Activated CD4-positive, alpha-beta T cell treated with anti-CD3 and anti-CD28 coated beads, Interleukin-2, amount 50 U/mL, for 4 hours (primary cell): ENCODE measurements around the gene CCNI.
"Not testable (repeated sequence)": the region's sequence is repeated elsewhere in the genome, so short reads cannot be mapped to it uniquely, and the experiment has no call there.

Experiments
- DNase-seq, 2 experiments: peaks; one replicate each; pipeline ENCODE4 v3.0.0-alpha.2; 2020

Gene CCNI

DNA sequence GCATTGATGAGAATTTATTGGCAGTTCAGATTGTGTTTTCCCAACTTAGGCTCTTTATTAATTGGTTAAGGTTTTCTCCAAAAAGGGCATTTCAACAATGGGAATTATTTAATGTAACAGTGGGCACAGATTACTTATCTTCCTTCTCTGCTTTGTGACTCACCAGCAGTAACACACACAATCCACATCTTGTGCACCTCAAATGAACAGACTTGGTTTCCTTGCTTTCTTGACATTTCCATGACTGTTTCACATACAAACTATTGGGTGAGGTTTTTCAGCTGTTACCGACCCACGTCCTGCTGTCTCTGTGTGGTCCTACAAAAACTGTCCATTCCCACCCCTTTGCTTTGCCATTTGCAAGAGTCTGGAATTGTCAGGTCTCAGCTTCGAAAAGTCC is 38.1 kb downstream of the CCNI start:
- no peak for DNase-seq

DNA sequence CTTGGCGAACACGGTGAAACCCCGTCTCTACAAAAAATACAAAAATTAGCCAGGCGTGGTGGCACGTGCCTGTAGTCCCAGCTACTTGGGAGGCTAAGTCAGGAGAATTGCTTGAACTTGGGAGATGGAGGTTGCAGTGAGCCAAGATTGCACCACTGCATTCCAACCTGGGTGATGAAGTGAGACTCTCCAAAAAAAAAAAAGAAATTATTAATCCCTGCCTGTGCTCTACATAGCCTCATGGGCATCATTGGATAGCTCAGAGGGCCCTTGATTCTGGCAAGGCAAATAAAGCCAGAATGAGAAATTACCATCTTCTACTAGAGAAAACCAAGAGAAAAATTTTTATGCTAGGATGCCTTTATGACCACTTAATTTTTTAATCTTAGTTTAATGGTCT is 38.6 kb downstream of the CCNI start:
- not testable (repeated sequence) for DNase-seq

GRCh38 chr4:77036206-77036605 is 39.6 kb downstream of the CCNI start:
- DNase-seq = no peak

- DNase-seq = no peak
Observed at GRCh38 chr4:77035153-77035552, 40.6 kb downstream of the CCNI start.

DNA sequence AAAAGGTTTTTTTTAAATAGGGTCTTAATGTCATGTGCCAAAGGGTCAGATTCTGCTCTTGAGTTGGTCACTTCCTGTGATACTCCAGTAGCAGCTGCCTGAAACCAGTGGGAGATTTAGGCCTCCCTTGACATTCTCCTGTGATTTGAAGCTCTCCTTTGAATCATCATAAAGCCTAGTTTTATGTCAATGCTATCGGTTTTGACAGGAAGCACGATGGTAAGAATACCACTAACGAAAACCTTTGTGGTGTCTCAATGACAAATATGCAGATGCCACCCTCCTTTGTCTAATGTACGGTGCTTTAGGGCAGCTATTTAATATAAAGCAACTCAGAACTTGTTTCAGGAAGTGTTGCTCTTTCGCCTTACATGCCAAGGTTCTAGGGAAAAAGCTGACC is 44.2 kb downstream of the CCNI start:
- no peak for DNase-seq

DNA sequence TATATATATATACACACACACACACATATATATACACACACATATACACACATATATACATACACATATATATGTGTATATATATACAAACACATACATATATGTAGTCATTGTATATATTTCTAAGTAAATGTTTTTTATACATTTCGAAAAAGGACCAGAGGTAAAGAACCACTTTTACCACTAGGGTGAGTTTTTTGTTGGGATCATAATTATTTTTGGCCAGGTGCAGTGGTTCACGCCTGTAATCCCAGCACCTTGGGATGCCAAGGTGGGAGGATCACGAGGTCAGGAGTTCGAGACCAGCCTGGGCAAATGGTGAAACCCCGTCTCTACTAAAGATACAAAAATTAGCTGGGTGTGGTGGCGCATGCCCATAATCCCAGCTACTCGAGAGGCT is 46.0 kb downstream of the CCNI start:
- not testable (repeated sequence) for DNase-seq

DNA sequence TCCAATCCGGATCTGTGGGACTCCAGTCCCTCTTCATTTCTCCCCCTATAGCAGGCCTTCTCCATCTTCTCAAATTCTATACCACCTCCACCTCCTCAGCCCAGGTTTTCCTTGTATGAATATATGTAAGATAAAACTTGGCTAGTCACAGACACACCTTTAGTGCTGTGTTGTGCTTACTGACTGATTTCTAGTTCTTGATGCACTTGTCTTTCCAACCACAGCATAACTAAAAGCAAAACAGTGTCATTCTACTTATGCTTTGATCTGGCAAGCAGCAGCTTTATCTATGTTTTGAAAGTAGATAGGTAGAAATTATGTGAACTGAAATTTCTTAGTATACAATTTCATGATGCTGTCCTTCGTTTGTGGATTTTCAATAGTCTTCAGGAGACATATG is 47.5 kb downstream of the CCNI start:
- no peak for DNase-seq

DNA sequence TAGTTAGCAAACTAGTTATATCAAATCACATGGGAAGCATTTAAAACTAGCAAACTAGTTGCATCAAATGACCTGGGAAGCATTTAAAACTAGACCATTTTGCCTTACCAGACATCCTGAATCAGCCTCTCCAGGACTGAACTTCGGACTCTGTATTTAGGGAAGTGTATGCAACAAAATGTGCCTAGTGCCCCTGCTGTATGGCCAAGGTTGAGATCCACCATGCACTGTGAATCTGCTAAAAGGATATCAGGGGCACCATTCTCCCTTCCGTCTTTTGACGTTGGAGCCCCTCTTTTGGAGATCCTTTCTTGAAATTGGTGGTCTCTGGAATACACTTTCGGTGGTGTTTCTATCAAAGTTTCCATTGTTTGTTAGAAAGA is 49.5 kb downstream of the CCNI start:
- DNase-seq = no peak

DNA sequence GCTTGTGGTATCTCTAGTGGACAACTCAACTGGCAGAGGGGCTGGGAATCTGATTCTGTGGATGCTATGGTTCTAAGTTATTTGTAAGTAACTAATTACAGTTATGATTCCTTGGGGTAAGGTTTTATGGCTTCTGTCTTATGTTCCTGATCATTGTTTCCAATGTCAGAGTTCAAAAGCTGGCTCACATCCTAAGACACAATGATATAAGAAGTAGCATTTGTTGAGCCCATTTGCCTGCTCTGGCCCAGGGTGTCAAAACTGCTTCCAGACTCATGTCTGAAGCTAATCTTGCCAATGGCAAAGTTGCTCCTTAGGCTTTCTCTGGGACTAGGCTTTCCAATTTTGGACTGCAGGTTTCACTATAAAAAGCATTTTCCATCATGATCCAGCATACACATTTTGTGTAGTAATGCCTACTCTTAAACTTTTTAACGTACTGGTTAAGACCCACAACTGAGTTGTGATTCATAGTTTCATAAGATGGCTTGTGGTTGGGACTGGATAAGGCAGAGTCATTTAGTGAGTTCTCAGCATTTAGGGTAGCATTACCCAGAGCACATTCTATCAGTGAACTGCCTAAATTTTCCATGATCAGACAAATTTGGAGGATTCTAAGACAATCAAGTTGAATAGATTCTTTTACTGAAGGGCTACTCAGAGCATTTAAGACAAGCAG is 50.0 kb downstream of the CCNI start:
- no peak for DNase-seq

GRCh38 chr4:77023920-77024319 is 51.9 kb downstream of the CCNI start:
- DNase-seq = no peak

DNA sequence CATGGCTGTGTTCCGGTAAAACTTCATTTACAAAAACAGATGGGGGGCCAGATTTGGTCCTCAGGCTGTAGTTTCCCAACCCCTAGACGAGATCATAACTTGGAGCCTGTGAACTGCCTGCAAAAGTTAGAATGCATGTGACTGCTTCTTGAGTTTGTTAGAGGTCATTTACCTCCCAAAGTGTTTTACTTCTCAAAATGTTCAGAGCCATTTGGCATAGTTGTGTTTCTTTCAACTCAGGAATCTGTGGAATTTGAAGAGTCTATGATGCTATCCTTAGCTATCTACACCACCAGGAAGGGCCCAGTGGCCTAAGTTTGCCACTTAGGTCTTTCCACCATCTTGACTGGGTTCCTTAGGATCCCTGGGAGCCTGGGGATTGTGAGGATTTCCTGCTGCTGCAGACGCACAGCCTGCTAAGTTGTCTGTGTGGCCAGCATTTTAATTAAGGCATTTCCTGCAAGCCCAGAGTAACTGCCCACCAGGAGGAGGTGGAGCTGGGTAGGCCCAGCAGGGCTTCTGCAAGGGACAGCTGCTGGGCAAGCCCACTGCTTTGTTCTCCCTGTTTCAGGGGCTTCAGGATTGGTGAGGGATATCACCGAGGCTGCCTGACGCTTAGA is 53.1 kb downstream of the CCNI start:
- no peak for DNase-seq

DNA sequence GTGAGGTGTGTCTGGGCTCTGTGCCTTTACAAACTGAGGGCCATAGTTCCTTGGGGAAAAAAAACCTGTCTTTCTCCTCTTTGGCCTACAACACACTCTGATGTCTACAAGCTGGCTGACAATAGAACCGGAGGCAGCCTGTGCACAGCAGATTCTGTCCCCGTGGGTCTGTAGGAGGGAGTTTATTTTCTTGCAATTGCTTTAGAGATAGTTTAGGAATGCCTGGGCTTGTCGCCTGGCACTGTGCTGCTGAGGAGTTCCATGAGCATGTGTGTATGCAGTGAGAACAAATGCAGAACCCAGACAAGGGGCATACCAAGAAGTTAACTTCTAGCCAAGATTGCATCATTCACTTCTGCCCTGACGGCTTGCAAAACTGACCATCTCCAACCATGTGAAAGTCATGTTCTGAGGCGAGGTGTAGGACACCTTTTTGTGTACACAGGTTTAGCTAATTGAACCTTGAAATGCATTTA is 54.1 kb downstream of the CCNI start:
- no peak for DNase-seq

GRCh38 chr4:77020017-77020416 is 55.8 kb downstream of the CCNI start:
- no peak for DNase-seq

DNA sequence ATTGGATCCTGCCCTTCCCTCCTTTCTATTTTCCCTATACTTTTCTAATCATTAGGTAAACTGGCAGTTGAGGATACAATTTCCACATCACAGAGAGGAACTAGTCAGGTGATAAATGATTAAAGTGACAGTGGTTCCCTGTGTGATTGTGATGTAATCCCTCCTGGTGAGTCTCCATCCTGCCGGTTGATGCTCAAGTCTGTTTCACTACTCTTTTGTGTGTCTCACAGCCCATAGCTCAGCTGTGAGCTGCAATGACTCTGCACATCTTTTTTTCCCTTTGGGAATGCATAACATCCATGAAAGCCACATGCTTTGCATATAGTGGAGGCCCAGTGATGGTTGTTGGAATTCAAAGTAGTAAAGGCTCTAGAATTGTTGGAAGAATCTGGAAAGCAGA is 60.4 kb downstream of the CCNI start:
- DNase-seq = no peak

DNA sequence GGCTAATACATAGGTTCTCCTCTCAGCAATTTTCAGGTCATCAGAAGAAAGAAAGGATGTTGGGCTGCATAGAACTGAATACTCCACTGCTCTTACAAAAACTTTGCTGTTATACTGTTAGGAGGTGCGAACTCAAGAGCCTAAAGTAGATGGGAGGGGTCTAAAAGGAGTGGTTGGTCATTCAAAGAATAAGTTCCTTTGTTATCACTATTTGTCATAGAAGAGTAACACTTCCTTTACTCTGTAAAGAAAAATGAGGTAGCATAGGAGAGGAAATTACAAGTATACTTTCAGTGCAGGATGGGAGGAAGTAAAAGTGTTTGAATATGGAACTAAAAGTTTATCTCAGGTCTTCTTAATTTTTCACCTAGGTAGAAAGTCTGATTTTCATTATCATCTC is 61.5 kb downstream of the CCNI start:
- DNase-seq = no peak

DNA sequence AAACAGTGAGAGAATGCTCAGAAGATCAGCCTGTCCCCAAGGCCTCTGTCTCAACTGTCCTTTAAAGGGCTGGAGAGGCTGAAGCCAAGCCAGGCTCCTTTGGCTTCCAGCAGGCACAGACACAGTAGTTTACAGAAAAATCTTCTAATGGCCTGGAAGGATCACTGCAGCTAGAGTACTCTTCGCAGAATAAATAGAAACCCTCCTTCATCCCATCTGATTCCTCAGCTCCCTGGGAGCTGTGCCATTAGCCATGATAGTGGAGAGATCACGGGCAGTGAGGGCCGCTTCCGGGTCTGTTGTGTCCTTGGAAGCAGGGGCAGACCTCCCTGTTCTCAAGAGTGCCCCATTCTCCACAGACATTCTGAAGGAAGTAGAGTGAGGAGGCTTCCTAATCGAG is 63.1 kb downstream of the CCNI start:
- no peak for DNase-seq

GRCh38 chr4:77010841-77011354 is 64.9 kb downstream of the CCNI start:
- no peak for DNase-seq

DNA sequence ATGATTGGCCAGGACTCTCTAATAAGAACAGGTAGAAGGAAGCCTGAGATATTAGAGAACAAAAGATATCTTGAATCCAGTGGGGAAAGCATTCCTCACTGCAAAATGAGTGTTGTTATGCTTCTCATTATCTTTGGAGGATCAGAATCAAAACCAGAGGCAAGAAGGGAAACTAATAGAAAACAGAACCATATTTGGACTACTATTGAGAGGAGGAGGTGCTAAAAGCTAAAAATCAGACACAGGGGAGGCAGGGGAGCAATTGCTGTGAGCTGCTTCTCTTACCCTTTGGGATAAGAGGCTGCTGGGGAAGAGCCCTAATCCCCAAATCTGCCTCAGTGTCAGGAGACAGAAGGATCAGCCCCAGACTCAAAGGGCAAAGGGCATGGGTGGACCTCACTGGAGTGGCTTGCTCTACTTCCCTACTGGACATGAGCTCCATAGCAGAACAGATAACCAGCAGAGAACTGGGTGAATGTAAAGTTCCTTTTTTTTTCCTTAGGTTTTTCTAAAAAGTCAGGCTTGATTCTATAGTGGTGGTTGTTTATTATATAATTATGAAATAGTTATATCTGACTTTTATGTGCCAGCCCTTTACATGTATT is 66.2 kb downstream of the CCNI start:
- no peak for DNase-seq

DNA sequence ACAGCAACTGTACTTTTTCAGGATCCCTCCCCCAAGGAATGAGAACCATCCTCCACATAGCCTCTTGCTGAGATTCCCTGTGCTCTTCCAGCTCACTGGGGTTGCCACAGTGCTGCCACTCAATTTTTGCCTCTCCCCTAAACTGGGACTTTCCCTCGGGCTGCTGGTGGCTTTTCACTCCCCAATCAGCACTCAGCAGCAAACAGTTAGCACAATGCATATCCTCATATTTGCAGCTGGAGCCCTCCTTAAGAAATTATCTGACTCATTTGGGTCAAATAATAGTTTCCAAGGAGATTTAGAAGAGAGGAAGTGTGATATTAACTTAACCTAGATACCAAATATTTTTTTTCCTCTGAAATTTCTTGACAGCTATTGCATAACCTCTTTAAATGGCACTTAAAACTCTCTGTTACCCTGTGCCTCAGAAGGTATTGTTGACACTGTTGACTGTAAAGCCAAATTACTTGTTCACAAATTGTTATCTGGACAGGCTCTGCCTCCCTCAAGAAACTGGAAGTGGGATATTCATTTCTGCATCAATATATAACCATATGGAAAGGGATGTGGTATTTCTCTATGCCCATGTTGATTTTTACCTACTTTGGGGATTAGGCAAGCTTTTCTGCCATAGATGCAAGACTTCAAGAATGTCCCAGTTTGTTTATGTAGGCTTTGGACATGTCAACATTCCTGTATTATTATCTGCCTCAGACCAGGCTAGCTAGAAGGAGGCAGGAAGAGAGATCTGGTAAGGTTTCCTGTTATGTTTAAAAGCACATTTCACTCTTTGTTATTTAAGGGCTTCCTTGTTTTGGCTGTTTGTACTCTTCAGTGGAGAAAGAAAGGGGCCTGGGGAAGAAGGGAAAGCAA is 68.2 kb downstream of the CCNI start:
- peak; percentile 20 to 34 for DNase-seq

DNA sequence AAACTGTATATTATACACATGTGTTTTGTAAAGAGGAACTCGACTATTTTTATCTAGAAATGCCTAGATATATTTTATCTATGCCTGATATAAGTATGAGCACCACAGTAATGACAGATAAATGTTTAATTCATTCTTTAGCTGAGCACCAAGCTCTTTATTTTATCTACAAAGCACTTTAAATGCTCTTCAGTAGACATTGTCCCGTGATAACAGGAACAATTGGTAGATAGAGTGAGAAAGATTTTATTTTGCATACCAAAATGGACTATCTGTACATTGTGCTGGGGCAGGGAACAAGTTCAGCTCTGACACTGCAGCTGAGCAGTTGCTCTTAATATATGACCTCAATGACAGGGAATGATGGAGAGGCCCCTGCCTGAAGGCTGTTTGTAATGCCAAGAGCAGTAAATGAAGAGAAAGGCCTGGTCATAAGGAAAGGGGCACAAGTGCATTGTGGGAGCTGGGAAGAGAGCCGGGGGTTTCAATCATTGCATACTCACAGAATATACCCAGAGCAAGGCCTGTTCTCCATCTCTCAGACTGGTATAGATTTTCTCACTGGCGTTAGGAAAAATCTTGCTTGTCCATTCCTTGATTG is 68.9 kb downstream of the CCNI start:
- no peak for DNase-seq

GRCh38 chr4:77003400-77003799 is 72.4 kb downstream of the CCNI start:
- no peak for DNase-seq

DNA sequence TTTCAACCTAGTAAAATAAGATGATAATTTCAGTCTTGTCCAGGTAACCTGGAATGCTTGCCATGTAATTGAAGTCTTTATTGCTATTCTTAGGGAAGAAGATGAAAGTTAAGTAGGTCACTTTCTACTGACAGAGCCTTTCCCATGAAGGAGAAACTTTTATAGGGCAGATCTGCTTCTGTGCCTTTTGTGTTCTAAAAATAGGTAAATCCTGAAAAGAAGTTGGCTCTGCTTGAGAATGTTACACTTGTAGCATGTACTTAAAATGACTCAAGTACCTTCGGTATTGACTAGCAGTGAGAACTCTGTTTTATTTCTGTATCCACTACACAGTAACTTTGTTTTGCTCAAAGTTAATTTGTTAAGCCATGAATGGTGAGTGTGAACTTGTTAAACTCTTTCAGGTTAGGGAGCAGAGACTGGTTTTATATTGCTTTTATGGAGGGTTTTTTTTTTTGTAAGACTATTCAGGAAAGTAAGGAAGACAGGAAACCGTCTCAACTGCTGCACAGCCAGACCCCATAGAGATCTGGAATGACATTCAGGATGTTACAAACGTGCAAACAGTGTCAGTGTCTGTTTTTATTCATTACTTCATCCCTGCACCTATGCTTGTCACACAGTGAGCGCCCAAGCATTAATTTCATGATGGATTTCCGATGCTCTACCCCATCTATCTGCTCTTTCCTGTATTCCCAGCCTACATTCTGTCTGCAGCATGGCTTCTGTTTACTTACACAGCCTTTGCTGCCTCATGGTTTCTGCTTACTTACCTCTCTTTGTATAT is 73.3 kb downstream of the CCNI start:
- DNase-seq = no peak
